HG03457 (cell line): ENCODE results near the gene ULK4.

Experiments
- ATAC-seq: cut with Tn5 transposase; IDR thresholded peaks from one replicate; pipeline ENCODE4 v1.9.1; 2021; ENCODE audit warnings: moderate number of reproducible peaks; ENCODE audit not compliant: unreplicated experiment

ULK4 gene

GRCh38 chr3:41327718-41328117, 634.2 kb downstream of the ULK4 start:
- ATAC-seq: no peak

GRCh38 chr3:41324156-41324475, 637.8 kb downstream of the ULK4 start:
- no peak for ATAC-seq

GRCh38 chr3:41323467-41324155, 638.3 kb downstream of the ULK4 start:
- ATAC-seq: no peak

GRCh38 chr3:41321642-41321980, 640.3 kb downstream of the ULK4 start:
- ATAC-seq: no peak

GRCh38 chr3:41320953-41321641, 640.8 kb downstream of the ULK4 start:
- ATAC-seq: no peak

- ATAC-seq: no peak
These were observed 643.4 kb downstream of the ULK4 start for GRCh38 chr3:41318520-41318919.

- ATAC-seq: no peak
These were observed 644.2 kb downstream of the ULK4 start for GRCh38 chr3:41317718-41318117.

- ATAC-seq: no peak
These were observed 644.6 kb downstream of the ULK4 start for GRCh38 chr3:41317298-41317697.

- ATAC-seq: no peak
These were observed 646.8 kb downstream of the ULK4 start for GRCh38 chr3:41315126-41315525.

GRCh38 chr3:41308119-41308518, 653.8 kb downstream of the ULK4 start:
- ATAC-seq: no peak

- no peak for ATAC-seq
These were observed 654.8 kb downstream of the ULK4 start for GRCh38 chr3:41307065-41307464.

GRCh38 chr3:41304593-41304992, 657.3 kb downstream of the ULK4 start:
- ATAC-seq: no peak

GRCh38 chr3:41302295-41302694, 659.6 kb downstream of the ULK4 start:
- ATAC-seq: no peak

GRCh38 chr3:41301548-41301947, 660.4 kb downstream of the ULK4 start:
- no peak for ATAC-seq

GRCh38 chr3:41299036-41299435, 662.9 kb downstream of the ULK4 start:
- ATAC-seq: no peak

GRCh38 chr3:41297750-41298149, 664.2 kb downstream of the ULK4 start:
- no peak for ATAC-seq

- ATAC-seq: no peak
These were observed 665.3 kb downstream of the ULK4 start for GRCh38 chr3:41296556-41296955.

GRCh38 chr3:41295740-41296139, 666.2 kb downstream of the ULK4 start:
- ATAC-seq: no peak

- no peak for ATAC-seq
These were observed 668.7 kb downstream of the ULK4 start for GRCh38 chr3:41293169-41293681.

GRCh38 chr3:41290736-41291135, 671.2 kb downstream of the ULK4 start:
- no peak for ATAC-seq

GRCh38 chr3:41290306-41290705, 671.6 kb downstream of the ULK4 start:
- ATAC-seq: no peak

GRCh38 chr3:41288785-41289184, 673.1 kb downstream of the ULK4 start:
- ATAC-seq: no peak

GRCh38 chr3:41286305-41286704, 675.6 kb downstream of the ULK4 start:
- no peak for ATAC-seq
